ENCODE measurements around the gene SUCO. TPM values are rescaled to one million over a fixed set of nuclear protein-coding genes. Genes with fewer than 3 reads are reported as not detected.
A peak's percentile ranks its signal among the peaks of the same experiment; 100 is the strongest.

Gene SUCO
- total RNA-seq, 1 experiment from 2014 or later, result 37.7 TPM

DNA sequence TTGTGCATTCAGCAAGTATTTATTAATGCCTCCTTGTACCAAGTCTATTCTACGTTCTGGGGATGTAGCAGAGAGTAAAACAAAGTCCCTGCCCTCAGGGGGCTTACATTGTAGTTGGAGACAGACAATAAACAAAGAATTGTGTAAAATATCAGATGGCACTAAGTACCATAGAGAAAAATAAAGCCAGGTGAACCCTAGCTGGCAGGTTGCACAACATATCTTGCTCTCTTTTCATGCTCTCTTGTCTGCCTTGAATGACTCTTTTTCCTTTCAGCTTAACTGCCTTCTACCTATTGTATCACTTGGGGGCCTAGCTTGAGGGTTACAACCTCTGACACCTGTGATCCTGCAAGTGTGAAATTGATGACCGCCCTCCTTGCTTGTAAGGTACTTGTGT, 105.3 kb downstream of the SUCO start:
- Mint-ChIP-seq H3K9me3 (no peaks in the 10 kb centered on the region), H3K27me3 (ENCODE audit: low read depth) (no peaks in the 10 kb centered on the region), H3K4me1 (peaks cover 9 to 14% of the 10 kb centered on the region in 2 experiments; a peak in 3 of 4 replicates), H3K27ac (peak overlapping the region in 1 of 3 experiments; percentile 27; a peak in 1 of 7 replicates), H3K36me3 (ENCODE audit: insufficient read depth in 1 of 3, low read depth in 3 of 3) (no peaks in the 10 kb centered on the region), H3K4me3 (no peak overlapping the region)
- H3K23ac ChIP-seq (ENCODE audit: insufficient read length, low read depth, low read length), result no peak overlapping the region
- no peaks in the 10 kb centered on the region for H3K27me3 ChIP-seq (ENCODE audit: insufficient read depth, low read length)
- no peak overlapping the region for H3K9ac ChIP-seq (ENCODE audit: extremely low read depth, insufficient read length, low read length)
- no peak overlapping the region for H2BK15ac ChIP-seq (ENCODE audit: low read depth, low read length)
- no peaks in the 10 kb centered on the region for H3K9me3 ChIP-seq (ENCODE audit: control insufficient read depth, low read depth, low read length)
- no peak overlapping the region for H3K27ac ChIP-seq (ENCODE audit: insufficient read length, low read depth, low read length)
- H3K79me1 ChIP-seq (ENCODE audit: insufficient read depth, low read depth, low read length, poor library complexity, severe bottlenecking), result no peaks in the 10 kb centered on the region
- H3K4me2 ChIP-seq (ENCODE audit: insufficient read depth, insufficient read length, low read length), result no peak overlapping the region
- H2BK12ac ChIP-seq (ENCODE audit: insufficient read length, low read depth, low read length), result no peak overlapping the region
- no peaks in the 10 kb centered on the region for H3K23me2 ChIP-seq (ENCODE audit: insufficient read length, low read depth, low read length, poor library complexity, severe bottlenecking)
- DNase-seq, result no peak
- no peaks in the 10 kb centered on the region for H3K79me2 ChIP-seq (ENCODE audit: insufficient read depth, low read length)
- H3K18ac ChIP-seq (ENCODE audit: insufficient read length, low read depth, low read length), result no peak overlapping the region
- H3T11ph ChIP-seq (ENCODE audit: low read length), result no peak overlapping the region
- no peak overlapping the region for H4K8ac ChIP-seq (replicated peaks; ENCODE audit: insufficient read length, low read depth, low read length)
- TF ChIP-seq, protein P1, sequence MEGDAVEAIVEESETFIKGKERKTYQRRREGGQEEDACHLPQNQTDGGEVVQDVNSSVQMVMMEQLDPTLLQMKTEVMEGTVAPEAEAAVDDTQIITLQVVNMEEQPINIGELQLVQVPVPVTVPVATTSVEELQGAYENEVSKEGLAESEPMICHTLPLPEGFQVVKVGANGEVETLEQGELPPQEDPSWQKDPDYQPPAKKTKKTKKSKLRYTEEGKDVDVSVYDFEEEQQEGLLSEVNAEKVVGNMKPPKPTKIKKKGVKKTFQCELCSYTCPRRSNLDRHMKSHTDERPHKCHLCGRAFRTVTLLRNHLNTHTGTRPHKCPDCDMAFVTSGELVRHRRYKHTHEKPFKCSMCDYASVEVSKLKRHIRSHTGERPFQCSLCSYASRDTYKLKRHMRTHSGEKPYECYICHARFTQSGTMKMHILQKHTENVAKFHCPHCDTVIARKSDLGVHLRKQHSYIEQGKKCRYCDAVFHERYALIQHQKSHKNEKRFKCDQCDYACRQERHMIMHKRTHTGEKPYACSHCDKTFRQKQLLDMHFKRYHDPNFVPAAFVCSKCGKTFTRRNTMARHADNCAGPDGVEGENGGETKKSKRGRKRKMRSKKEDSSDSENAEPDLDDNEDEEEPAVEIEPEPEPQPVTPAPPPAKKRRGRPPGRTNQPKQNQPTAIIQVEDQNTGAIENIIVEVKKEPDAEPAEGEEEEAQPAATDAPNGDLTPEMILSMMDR (conservative IDR thresholded peaks at IDR 0.05), result no peak
- H3K4me1 ChIP-seq (ENCODE audit: insufficient read depth, low read length), result no peaks in the 10 kb centered on the region; the same call in 1 of the 2 replicates
- no peaks in the 10 kb centered on the region for H4K20me1 ChIP-seq (ENCODE audit: control insufficient read depth, insufficient read depth, insufficient read length)
- no peak overlapping the region for H2AFZ ChIP-seq (ENCODE audit: low read length)
- H3K14ac ChIP-seq (ENCODE audit: insufficient read depth, low read length), result no peak overlapping the region
- H4K5ac ChIP-seq (ENCODE audit: insufficient read length, low read depth, low read length), result no peak overlapping the region
- no peak overlapping the region for H3K56ac ChIP-seq (ENCODE audit: insufficient read length, low read depth, low read length)
- H3K4ac ChIP-seq (ENCODE audit: low read depth, low read length), result no peak overlapping the region
- no peak overlapping the region for H4K91ac ChIP-seq (ENCODE audit: insufficient read length, low read depth, low read length)
- no peak overlapping the region for H2BK5ac ChIP-seq (ENCODE audit: insufficient read length, low read length)
- no peak overlapping the region for H2BK20ac ChIP-seq (ENCODE audit: low read depth, low read length, poor library complexity, severe bottlenecking)
- H2BK120ac ChIP-seq (ENCODE audit: low read depth, low read length, poor library complexity, severe bottlenecking), result no peak overlapping the region
- H2AK5ac ChIP-seq (ENCODE audit: insufficient read length, low read length), result no peak overlapping the region
- WGBS (ENCODE audit: extremely low coverage, insufficient read length, low lambda C conversion rate), result no CpG with 5 or more reads among the region's 2 CpGs

Measured in H9 (cell line).